ENCODE results near the gene RNU1-4.
A peak's percentile ranks its signal among the peaks of the same experiment; 100 is the strongest.
"Not testable (repeated sequence)": the region's sequence is repeated elsewhere in the genome, so short reads cannot be mapped to it uniquely, and the experiment has no call there.

RNU1-4 gene

GRCh38 chr1:16749910-16750888 lies 9.9 kb downstream of the RNU1-4 start:
- not testable (repeated sequence) for H3K36me3 Mint-ChIP-seq, H3K27me3 Mint-ChIP-seq, H3K4me1 Mint-ChIP-seq, H3K9me3 Mint-ChIP-seq, H3K27ac Mint-ChIP-seq, H3K4me3 Mint-ChIP-seq
- peak; percentile 79 for ATAC-seq

- H3K4me3 Mint-ChIP-seq, H3K9me3 Mint-ChIP-seq, H3K27me3 Mint-ChIP-seq, H3K27ac Mint-ChIP-seq, H3K4me1 Mint-ChIP-seq, ATAC-seq, H3K36me3 Mint-ChIP-seq: not testable (repeated sequence)
Observed at GRCh38 chr1:16752770-16753169, 12.5 kb downstream of the RNU1-4 start.

DNA sequence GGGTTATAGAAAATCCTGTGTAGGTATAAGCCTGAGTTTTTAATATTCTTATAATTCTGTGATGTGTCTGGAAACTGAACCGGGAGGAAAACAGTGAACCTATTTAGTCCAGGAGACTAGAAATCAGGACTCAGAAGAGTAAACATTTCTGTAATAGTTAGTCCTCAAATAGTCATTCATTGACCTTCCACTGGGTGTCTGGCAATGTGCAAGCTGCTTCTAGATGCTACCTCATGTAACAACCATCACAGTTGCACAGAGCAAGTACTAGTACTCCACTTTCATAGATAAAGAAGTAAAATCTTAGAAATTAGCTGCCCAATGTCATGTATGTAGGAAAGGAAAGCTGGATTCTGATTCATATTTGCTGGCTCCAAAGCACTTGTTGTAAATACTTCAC lies 15.1 kb downstream of the RNU1-4 start:
- ATAC-seq, H3K9me3 Mint-ChIP-seq, H3K4me3 Mint-ChIP-seq, H3K27ac Mint-ChIP-seq, H3K4me1 Mint-ChIP-seq, H3K36me3 Mint-ChIP-seq, H3K27me3 Mint-ChIP-seq: not testable (repeated sequence)

GRCh38 chr1:16755932-16756331 lies 15.6 kb downstream of the RNU1-4 start:
- not testable (repeated sequence) for H3K36me3 Mint-ChIP-seq, H3K9me3 Mint-ChIP-seq, H3K27ac Mint-ChIP-seq, H3K27me3 Mint-ChIP-seq, H3K4me1 Mint-ChIP-seq, ATAC-seq, H3K4me3 Mint-ChIP-seq

GRCh38 chr1:16757574-16757973 lies 17.3 kb downstream of the RNU1-4 start:
- ATAC-seq: peak; percentile 25
- not testable (repeated sequence) for H3K4me3 Mint-ChIP-seq, H3K4me1 Mint-ChIP-seq, H3K27ac Mint-ChIP-seq, H3K36me3 Mint-ChIP-seq, H3K27me3 Mint-ChIP-seq, H3K9me3 Mint-ChIP-seq

DNA sequence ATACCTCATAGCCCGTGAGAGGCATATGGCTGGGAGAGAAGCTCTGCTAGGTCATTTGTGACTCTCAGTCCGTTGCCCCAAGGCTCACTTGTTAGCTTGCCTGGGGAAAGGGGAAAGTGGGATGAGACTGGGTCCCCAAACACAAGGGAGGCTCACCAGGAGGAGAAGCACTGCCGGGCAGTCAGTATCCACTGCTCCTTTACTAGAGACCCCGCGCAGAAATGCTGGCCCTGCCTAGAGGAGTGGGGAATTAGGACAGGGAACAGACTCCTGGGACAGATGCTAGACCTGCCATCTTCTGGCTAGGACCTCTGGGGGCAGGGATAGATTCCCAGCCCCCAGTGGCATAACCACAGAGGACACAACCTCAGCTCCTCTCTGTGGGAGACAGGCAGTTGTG lies 17.7 kb downstream of the RNU1-4 start:
- not testable (repeated sequence) for H3K27ac Mint-ChIP-seq, H3K4me1 Mint-ChIP-seq, H3K4me3 Mint-ChIP-seq, H3K27me3 Mint-ChIP-seq, H3K9me3 Mint-ChIP-seq, H3K36me3 Mint-ChIP-seq, ATAC-seq

DNA sequence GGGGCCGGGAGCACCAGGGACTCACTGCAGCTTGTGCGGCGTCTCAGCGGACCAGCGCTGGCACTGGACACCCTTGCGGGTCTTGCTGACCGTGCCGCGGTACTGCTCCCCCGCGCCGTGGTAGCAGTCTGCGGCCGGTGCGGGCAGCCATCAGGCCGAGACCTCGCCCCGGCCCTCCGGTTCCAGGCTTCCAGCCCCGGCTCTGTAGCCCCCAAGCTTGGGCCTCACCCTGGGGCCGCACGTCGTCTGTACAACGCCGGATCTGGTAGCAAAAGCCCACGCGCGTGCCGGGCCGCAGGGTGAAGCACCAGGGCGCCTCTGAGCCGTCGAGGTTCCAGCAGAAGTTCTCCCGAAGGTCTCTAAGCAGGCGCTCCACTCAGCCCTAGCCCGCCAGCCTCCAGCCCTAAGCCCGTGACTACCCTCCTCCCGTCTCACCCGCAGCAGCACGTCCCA lies 18.8 kb downstream of the RNU1-4 start:
- H3K4me3 Mint-ChIP-seq, H3K36me3 Mint-ChIP-seq, H3K9me3 Mint-ChIP-seq, H3K27me3 Mint-ChIP-seq, H3K4me1 Mint-ChIP-seq, H3K27ac Mint-ChIP-seq, ATAC-seq: not testable (repeated sequence)

GRCh38 chr1:16759650-16760455 lies 19.5 kb downstream of the RNU1-4 start:
- not testable (repeated sequence) for H3K36me3 Mint-ChIP-seq, H3K4me1 Mint-ChIP-seq, H3K27ac Mint-ChIP-seq, H3K4me3 Mint-ChIP-seq, H3K9me3 Mint-ChIP-seq, H3K27me3 Mint-ChIP-seq
- ATAC-seq: peak; percentile 17

- H3K27me3 Mint-ChIP-seq: peaks cover 14% of the 10 kb centered on the region
- not testable (repeated sequence) for H3K4me3 Mint-ChIP-seq, H3K27ac Mint-ChIP-seq, H3K36me3 Mint-ChIP-seq, ATAC-seq, H3K4me1 Mint-ChIP-seq, H3K9me3 Mint-ChIP-seq
Observed at GRCh38 chr1:16760456-16760765, 20.1 kb downstream of the RNU1-4 start.

DNA sequence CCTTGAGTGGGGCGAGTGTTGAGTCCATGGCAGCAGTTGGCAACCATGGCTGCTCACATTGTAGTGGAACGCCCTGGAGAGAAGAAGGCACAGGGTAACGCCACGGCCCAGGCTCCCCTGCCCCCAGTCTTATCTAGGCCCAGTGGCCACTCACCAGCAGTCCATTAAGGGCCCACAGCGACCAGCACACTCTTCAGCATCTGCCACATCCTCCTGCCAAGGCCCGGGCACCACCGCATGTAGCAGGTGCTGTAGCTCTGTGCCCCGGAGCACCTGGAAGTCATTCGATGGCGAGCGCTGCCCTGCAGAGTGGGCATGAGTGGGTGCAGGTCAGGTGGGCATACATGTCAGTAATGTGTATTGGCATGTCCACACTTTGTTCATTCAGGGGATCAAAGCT lies 20.5 kb downstream of the RNU1-4 start:
- H3K4me3 Mint-ChIP-seq, H3K36me3 Mint-ChIP-seq, H3K27ac Mint-ChIP-seq, H3K9me3 Mint-ChIP-seq, H3K4me1 Mint-ChIP-seq, ATAC-seq: not testable (repeated sequence)
- H3K27me3 Mint-ChIP-seq: peaks cover 17% of the 10 kb centered on the region

DNA sequence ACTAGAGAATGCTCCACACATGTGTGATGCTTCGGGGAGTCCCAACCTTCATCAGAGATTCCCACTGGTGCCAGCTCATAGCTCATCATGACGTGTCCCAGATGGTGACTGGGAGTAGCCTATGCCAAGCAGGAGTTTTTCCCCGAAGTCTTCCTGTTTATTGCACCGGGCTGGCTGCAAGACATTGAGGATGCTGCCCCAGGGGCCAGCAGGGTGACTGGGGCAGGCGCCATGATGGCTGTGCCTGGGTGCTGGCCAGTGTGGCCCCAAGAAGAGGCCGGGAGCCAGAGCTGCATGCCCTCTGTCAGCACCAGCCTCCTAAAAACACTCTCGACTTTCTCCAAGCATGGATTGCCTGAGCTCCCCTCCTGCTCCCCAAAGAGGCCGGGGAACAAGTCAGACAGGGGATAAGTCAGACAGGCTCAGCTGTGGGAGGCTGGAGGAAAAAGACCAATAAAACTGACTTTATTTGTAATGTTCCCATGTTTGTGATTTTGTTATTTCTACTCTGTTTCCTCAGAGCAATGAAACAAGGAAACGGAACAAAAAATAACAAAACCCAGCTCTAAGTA lies 24.0 kb downstream of the RNU1-4 start:
- H3K27me3 Mint-ChIP-seq: peaks cover 17% of the 10 kb centered on the region
- not testable (repeated sequence) for H3K4me1 Mint-ChIP-seq, H3K9me3 Mint-ChIP-seq, ATAC-seq, H3K36me3 Mint-ChIP-seq, H3K27ac Mint-ChIP-seq, H3K4me3 Mint-ChIP-seq

- H3K9me3 Mint-ChIP-seq, H3K4me1 Mint-ChIP-seq, H3K36me3 Mint-ChIP-seq, ATAC-seq, H3K4me3 Mint-ChIP-seq, H3K27ac Mint-ChIP-seq: not testable (repeated sequence)
- peaks cover 17% of the 10 kb centered on the region for H3K27me3 Mint-ChIP-seq
Observed at GRCh38 chr1:16764820-16765655, 24.7 kb downstream of the RNU1-4 start.

- H3K27me3 Mint-ChIP-seq: peaks cover 20% of the 10 kb centered on the region
- not testable (repeated sequence) for H3K4me3 Mint-ChIP-seq, H3K4me1 Mint-ChIP-seq, H3K9me3 Mint-ChIP-seq, H3K27ac Mint-ChIP-seq, H3K36me3 Mint-ChIP-seq
- ATAC-seq: peak; percentile 31
Observed at GRCh38 chr1:16765731-16766605, 25.7 kb downstream of the RNU1-4 start.

DNA sequence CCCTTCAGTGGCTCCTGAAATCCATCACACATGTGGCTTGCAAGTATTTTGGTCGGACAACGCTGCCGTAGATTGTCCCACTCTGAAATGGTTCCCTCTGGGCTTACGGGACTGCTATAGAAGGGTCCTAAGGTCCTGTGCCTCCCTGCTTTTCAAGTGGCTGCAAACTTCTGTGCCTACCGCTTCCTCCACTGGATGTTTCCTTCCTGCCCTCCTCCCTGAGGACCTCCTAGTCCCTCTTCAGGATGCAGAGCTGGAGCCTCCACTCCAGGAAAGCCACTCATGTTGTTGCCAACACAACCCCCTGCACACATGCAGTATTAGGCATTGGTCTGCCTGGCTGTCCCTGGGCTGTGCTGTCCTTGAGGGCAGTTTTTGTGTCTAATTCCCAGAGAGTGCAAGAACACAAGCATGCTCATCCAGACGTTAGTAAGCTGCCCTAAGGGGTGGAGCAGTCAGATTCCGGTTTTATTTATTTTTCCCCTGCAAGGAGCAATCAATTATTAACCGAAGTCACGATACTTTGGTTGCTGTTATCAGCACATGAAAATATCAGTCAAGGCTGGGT lies 26.5 kb downstream of the RNU1-4 start:
- ATAC-seq, H3K4me3 Mint-ChIP-seq, H3K36me3 Mint-ChIP-seq, H3K27ac Mint-ChIP-seq, H3K4me1 Mint-ChIP-seq, H3K9me3 Mint-ChIP-seq: not testable (repeated sequence)
- peaks cover 26% of the 10 kb centered on the region for H3K27me3 Mint-ChIP-seq
